Suppressor macrophage treated with lipopolysaccharide for 4 hours (primary cell): ENCODE measurements around the gene SUV39H1.
A peak's percentile ranks its signal among the peaks of the same experiment; 100 is the strongest.

Source experiments
- DNase-seq: peaks from one replicate; pipeline ENCODE4 v3.0.0-alpha.2; 2020

Gene SUV39H1

DNA sequence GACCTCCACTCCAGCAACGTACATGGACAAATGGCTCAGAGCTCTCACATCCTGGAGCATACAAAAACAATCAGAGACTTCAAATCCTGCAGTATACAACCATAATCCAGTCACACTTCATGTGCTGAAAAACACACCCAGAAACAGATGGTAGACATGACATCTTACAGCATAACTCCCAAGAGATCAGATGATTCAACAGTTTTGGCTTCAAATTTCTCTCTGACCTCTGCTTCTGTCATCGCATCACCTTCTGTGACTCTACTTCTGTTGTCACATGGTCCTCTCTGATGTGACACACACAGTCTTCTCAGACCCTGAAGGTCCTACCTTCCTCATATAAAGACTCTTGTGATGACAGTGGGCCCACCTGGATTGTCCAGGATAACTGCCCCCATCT lies 18.5 kb downstream of the SUV39H1 start:
- no peak for DNase-seq

DNA sequence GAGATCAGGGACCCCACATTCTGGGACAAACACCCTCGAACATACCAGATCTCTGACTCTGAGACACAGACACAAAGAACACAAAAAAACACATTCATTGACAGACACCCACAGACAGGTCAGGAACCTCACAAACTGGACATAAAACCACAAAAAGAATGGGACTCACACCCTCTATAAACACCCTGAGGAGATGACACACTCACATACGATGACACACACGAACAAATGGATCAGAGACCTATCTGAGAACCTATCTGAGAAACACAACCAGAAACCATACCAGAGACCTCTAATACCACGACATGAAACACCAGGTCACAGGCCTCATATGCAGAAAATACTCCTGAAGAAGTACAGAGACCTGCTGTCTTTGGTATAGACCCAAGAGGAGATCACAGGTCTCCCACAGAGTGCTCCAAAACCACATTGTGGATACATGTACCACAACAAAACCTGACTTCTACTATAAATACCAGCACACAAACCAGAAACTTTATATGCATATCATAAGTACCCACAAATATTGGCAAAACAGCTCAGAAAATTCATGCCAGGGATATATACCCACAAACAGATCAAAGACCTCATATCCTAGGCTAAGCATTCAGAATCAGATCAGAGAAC lies 19.5 kb downstream of the SUV39H1 start:
- no peak for DNase-seq

DNA sequence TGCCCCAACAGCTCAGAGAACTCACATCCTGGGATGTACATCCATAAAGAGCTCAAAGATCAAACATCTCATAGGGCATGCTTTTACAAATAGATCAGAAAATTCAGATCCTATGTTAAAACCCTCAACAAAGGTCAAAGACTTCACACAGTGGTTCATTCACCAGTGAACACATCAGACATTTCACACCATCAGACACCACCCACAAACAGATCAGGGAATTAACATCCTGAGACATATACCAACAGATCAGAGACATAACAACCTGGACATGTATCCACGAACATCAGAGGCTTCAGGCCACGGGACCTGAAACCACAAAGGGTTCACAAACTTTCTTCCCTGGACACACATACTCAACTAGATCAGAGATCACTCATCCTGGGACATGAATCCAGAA lies 23.4 kb downstream of the SUV39H1 start:
- DNase-seq = no peak

DNA sequence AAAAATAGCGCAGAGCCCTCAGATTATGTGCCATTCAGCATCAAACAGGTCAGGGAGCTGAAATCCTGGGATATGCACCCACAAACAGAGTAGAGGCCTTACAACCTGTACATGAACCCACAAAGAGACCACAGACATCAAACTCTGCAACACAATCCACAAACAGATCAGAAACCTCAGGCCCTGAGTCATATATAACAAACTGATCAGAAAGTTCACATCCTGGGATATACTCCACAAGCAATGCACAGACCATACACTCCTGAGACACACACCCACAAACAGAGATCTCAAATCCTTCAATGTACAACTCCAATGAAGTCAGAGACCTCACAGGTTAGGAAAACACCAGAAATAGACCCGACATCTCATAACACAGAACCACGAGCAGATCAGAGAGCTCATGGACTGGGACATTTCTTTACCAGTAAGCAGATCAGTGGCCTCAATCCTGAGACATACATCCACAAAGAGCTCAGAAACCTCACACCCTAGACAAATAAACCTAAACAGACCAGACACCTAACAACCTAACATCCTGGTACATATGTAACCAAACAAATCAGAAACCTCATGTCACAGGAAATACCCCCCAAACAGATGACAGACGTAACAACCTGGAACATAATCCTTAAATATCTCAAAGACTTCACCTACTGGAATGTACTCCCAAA lies 24.2 kb downstream of the SUV39H1 start:
- no peak for DNase-seq

DNA sequence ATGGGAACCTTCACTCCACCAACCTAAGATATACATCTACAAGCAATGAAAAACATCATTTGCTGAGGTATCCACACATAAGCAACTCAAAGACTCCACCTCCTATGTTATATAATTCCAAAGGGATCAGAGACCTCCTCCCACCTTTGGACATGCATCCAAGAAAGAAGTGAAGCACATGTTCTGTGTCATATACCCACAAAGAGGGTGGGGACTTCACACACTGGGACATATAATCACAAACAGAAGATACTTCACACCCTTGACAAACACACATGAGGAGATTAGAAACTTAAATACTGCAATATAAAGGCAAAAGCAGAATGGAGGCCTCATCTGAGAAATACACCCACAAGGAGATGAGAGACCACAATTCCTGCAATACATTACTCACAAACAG lies 25.4 kb downstream of the SUV39H1 start:
- DNase-seq = no peak

DNA sequence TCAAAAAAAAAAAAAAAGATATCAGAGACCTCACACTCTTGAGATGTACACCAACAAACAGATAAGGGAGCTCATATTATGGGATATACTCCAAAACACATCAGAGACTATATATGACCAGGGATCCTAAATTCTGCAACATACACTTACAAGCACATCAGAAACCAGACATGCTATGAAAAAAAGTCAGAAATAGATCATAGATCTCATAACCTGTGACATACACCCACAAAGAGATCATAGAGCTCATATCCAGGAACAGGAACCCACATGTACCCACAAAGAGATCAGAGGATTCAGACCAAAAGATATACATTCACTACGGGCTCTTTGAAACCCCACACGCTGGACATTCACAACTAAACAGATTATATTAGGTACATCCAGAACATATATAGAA lies 30.1 kb downstream of the SUV39H1 start:
- DNase-seq = no peak

DNA sequence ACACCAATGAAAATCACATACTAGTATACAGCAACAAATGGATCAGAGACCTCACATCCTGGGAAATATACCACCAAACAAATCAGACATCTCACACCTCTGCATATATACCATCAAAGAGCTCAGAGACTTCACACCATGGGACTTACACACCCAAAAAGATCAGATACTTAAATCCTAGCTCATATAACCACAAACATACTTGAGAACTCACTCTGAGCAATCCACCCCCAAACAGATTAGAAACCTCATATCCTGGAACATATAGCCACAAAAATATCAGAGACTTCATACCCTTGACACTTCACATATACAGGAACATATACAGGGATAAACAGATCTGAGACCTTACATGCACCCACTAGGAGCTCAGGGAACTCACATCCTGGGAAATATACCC lies 32.1 kb downstream of the SUV39H1 start:
- DNase-seq = no peak

DNA sequence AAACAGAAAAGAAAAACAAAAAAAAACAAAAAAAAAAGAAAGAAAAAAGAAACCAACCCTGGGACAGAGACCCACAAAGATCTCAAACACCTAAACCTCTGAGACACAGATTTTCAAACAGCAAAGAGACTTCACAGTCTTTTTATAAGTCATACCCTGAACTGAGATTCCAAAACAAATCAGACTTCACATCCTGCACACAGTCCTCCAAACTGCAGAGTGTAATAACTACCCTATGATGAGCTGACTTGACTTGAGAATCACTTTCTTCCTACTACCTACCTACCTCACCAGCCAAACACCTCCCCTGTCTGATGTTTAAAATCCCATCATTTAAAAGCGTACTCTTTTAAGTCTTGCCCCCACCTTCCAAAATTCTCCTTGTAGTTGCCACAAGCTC lies 39.8 kb downstream of the SUV39H1 start:
- no peak for DNase-seq

DNA sequence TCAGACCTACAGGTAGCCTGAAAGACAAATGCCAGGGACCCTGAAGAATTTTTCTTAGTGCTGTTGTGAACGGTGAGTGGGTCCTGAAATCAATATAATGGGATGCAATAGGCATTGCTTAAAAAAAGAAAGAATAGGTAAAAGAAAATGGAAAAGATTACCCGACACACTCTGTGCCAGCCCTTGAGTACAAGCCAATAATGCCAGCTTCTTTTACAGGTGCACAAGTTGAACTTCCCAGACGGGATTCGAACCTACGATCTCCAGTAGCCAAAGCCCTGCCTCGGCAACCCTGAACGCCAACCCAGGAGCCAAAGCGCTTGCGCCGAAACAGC lies 40.3 kb downstream of the SUV39H1 start:
- DNase-seq = no peak

DNA sequence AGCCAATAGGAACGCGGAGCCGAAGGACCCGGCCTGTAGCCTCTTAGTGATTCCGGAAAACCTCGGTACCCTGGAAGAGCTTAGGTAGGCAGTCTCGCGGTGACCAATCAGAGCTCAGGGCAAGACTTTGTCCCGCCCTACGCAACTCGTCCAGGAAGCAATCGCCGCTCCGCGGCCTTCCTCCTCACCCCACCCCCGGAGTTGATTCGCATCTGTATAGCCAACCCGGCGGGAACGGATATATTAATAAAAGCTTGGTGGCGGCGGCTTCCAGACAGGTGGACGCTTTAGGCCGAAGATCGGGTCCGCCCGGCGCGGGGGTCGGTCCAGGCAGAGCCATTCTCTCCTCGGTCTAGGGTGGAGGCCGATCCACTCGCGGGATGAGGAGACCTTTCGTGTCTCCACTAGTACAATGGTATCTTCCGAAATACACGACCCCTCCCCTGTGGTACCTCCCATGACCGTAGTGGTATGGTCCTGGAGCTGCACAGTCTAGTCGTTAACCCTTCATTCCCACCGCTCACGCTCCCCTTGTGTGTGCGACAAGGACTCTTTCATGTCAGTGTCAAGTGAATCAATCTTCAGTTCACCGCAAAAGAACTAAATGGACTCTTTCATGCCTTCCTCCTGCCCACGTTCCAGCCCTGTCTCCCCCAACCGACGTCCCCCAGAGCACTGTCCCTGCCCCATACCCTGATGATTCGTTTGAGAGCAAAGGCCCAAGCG lies 40.8 kb downstream of the SUV39H1 start:
- peak; percentile 95 for DNase-seq

DNA sequence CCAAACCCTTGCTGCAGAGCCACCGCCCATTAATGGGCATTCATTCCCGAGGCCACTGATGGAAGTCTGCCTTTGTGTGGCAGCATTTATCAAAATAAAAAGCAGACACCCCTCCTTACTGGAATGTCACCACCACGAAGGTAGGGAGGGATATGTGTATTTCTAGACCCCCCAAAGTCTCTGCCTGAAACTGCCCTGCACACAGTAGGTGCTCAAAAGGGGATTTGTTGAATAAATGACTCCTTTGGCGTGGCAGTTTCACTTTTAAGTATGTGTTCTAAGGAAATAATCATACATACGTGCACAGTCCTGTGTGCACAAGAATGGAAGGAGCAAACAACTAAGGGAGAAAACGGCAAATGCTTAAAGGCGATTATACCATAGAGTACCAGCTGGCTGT lies 41.4 kb downstream of the SUV39H1 start:
- no peak for DNase-seq

DNA sequence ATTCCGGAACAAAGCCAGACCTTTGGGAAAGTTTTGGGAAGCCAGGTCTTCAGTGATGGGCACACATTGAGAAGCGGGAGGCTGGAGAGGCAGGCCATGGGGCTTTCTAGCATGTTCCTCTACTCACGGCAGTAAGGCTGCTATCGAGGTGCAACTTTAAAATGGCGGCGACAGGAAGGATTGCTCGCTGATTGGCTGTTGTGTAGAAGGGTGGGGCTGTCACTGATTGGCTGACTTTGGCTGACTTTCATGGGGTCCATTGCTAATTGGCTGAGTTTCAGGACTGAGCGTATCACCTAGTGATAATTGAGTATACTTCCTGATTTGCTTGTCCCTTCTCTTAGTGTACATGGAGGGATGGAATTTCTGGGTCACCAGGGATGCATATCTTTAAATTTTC lies 45.3 kb downstream of the SUV39H1 start:
- no peak for DNase-seq

DNA sequence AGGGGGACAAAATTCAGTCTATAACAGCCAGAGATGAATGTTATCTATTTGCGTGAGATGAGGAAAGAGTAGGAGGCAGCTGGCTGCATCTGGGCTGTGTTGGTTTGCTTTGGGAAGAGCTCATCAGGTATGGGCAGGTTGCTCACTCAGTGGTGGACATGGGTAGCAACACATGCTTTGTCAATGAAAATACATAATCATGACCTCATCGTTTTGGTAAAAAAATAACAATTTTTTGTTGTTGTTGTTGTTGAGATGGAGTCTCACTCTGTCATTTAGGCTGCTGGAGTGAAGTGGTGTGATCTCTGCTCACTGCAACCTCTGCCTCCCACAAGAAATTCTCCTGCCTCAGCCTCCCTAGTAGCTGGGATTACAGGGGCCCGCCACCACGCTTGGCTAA lies 48.7 kb downstream of the SUV39H1 start:
- DNase-seq = no peak

DNA sequence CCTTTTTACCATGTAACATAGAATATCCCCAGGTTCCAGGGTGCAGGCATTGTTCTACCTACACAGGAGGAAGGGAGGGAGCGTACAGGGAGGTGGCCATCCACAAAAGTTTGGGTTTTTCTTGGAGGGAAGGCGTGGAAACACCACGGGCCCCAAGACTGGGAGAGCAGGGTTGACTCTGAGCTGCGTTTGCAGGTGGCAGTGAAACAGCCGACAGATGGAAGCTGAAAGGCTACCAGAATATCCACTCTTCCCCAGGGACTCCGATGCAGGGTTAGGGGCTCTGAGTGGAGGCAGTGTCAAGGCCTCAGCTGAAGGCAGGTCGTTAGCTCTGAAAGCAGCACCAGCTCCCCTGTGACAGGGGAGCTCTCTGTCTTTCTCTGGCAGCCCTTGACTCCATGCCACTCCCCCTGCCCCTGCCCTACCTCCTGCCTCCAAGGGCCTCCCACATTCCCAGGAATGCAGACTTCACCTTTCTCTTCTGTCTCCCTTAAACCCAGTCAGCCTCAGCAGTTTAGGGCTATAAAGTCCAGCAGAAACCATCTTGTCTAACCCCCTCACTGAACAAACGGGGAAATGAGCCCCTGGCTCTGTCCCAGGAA lies 51.0 kb downstream of the SUV39H1 start:
- no peak for DNase-seq

DNA sequence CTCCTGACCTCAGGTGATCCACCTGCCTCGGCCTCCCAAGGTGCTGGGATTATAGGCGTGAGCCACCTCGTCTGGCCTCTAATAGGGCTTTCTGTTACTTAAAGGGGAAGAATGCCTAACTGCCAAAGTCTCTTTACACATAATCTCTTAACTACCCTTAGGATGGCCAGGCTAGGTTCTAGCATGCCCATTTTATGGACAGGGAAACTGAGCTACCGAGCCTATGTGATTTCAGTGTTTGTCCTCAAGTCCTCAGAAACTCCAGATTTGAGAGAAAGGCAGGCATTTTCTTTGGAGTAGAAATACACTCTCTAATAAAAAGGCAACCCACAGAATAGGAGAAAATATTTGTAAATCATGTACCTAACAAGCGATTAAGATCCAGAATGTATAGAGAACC lies 52.6 kb downstream of the SUV39H1 start:
- no peak for DNase-seq

DNA sequence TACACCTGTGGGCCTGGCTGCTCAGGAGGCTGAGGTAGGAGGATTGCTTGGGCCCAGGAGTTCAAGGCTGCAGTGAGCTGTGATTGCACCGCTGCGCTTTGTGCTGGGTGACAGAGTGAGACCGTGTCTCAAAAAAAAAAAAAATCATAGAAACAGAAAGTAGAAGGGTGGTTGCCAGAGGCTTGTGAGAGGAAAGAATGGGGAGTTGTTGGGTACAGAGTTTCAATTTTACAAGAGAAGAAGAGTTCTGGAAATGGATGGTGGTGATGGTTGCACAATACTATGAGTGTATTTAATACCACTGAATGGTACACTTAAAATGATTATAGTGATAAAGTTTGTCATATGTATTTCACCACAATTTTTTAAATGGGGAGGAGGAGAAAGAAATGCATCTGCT lies 54.8 kb downstream of the SUV39H1 start:
- peak; percentile 65 for DNase-seq

DNA sequence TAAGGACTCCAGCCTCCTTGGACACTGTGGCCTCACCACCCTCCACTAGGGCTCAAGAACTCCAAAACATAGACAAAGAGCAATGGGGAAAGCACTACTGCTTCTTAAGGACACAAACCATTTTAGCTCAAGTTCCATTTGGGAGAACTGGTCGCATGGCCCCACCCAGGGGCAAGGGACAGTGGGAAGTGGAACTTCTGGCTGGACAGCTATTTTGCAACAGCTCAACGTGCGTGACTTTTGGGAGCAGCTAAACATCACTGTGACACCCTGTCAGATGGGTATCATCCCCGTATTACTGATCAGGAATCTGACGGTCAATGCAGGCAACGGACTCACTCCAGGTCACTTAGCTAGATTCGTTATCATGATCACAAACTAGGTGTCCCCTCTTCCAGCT lies 56.0 kb downstream of the SUV39H1 start:
- peak; percentile 49 for DNase-seq

DNA sequence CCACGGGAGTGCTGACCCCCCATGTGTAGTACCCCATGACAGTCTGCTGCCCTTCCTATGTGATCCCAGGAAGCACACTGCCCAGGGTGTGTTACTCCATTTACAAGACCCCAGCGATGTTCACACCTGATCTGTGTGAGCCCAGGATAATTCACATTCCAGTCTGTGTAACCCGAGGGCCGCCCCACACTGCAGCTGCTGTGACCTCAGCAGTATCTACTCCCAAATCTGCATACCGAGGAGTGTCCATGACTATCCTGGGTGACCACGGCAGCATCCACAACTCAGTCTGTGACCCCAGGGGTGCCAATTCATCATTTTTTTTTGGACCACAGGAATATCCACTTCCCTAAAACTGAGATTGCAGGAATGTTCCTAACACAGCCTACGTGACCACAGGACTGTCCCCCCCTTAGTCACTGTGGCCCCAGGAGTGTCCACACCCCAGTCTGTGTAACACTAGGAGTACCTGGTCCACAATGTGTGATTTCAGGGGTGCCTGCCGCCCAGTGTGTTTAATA lies 57.2 kb downstream of the SUV39H1 start:
- DNase-seq = peak; percentile 16

DNA sequence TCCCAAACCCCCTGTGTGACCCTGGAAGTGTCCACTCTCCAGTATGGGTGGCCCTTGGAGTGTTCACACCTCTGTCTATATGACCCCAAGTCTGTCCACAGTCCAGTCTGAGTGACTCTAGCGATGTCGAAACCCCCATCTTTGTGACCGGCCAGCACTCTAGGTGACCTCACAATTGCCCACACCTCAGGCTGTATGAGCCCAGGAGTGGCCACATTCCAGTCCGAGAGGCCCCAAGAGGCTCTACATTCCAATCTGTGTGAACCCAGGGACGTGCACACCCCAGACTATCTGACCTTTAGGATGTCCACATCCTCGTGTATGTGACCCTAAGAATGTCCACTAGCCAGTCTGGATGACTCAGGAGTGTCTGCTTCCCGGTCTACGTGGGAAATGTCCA lies 57.7 kb downstream of the SUV39H1 start:
- no peak for DNase-seq
